Activated CD4-positive, alpha-beta T cell treated with anti-CD3 and anti-CD28 coated beads, Interleukin-2, amount 50 U/mL, for 24 hours (primary cell): ENCODE data around the gene NCAPD2.

ENCODE experiments used
- DNase-seq, 2 donors: peaks; one replicate each; pipeline ENCODE4 v3.0.0-alpha.2; 2020; ENCODE audit warnings: low read depth in 1 of 2, low spot score in 1 of 2

NCAPD2 gene

GRCh38 chr12:6493497-6494257, at the start of gene NCAPD2:
Gene NCAPD2 (plus strand): TSS chr12:6494102. CDS start chr12:6495099, 997 bp downstream.
- peak; percentile 75 to 92 for DNase-seq

DNA sequence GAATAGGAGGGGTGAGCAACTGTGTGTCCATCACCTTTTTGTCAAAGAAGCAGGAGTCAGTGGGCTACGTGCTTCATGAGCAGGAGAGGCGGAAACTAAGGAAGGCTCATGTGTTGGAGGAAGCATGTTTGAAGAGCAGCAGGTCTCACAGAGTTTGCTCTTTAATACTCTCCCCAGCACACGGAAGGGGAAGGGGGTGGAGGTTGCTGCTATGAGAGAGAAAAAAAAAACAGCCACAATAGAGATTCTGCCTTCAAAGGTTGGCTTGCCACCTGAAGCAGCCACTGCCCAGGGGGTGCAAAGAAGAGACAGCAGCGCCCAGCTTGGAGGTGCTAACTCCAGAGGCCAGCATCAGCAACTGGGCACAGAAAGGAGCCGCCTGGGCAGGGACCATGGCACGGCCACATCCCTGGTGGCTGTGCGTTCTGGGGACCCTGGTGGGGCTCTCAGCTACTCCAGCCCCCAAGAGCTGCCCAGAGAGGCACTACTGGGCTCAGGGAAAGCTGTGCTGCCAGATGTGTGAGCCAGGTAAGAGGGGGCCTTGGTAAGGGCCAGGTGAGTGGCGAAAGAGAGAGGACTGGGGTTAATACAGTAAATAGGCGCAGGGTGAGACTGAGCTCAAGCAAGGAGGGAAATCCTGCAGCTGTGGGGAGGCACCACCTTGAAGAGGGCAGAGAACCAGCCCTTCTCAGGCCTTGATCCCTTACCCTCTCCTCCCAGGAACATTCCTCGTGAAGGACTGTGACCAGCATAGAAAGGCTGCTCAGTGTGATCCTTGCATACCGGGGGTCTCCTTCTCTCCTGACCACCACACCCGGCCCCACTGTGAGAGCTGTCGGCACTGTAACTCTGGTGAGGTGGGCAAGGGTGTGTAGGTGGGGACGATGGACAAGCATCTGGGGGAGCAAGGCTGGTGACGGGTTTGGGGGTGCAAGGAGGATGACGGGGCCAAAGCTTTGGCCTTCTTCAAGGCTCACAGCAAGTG, 48.9 kb upstream of the NCAPD2 start, which contains the start of gene CD27:
CD27 (plus strand) TSS at position 252 of the 985 bp plus-strand sequence; CDS start at position 393, 141 bp downstream.
- no peak for DNase-seq

DNA sequence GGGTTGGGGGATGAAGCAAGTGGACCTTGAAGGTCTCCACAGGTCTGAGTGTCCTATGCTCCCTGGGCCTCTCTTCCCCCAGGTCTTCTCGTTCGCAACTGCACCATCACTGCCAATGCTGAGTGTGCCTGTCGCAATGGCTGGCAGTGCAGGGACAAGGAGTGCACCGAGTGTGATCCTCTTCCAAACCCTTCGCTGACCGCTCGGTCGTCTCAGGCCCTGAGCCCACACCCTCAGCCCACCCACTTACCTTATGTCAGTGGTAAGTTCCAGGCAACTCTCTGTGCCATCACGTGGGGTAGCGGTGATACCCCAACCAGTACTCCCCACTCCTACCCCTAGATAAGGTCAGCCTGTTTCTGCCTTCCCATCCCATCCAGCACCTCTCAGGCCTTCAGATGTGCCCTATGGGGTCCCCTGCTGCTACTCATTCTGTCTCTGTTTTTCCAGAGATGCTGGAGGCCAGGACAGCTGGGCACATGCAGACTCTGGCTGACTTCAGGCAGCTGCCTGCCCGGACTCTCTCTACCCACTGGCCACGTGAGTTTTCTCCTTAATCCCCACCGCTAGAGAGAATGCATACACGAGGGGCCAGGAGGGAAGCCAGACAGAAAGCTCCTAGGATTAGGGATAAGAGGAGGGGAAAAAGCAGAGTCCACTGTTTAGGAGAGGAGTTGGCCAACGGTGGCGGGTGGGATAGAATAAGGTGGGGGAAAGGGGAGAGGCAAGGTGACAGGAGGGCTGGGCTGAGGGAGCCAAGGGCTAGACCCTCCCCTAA, 43.6 kb upstream of the NCAPD2 start:
- DNase-seq = no peak

- DNase-seq = no peak
These were observed 43.0 kb upstream of the NCAPD2 start for GRCh38 chr12:6450869-6451347.

DNA sequence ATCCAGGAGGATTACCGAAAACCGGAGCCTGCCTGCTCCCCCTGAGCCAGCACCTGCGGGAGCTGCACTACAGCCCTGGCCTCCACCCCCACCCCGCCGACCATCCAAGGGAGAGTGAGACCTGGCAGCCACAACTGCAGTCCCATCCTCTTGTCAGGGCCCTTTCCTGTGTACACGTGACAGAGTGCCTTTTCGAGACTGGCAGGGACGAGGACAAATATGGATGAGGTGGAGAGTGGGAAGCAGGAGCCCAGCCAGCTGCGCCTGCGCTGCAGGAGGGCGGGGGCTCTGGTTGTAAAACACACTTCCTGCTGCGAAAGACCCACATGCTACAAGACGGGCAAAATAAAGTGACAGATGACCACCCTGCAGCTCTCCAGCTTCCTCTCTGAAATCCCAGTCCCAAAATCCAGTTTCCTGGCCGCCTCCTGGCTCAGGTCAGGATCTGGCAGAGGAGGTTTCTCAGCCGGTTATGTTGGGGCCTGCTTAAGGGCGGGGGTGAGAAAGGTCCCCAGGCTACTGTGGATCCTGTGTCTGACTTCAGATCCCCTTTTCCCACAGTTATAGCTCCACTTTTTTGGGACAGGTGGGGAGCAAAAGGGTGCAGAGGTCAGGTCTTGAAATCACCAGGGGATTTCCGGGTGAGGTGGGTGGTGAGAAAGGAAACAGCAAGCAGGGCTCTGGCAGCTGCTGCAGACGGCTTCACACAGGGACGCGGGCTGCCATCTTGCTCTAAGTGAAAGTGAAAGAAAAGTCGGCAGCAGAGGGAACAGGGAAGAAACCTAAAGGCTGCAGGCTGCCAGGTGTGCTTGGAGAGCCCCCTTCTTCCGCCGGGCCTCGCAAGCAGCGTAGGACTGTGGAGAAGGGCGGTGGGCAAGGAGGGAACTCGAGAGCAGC, 42.3 kb upstream of the NCAPD2 start, which contains the start of gene TAPBPL:
TAPBPL (plus strand) TSS at position 695 of the 897 bp plus-strand sequence. CDS start 207 bp downstream, outside the sequence.
- peak; percentile 56 to 81 for DNase-seq

- no peak for DNase-seq
These were observed 41.5 kb upstream of the NCAPD2 start for GRCh38 chr12:6452245-6452943.

GRCh38 chr12:6452944-6453630, 40.8 kb upstream of the NCAPD2 start:
- DNase-seq = no peak

GRCh38 chr12:6457220-6457945, 36.5 kb upstream of the NCAPD2 start:
- no peak for DNase-seq

DNA sequence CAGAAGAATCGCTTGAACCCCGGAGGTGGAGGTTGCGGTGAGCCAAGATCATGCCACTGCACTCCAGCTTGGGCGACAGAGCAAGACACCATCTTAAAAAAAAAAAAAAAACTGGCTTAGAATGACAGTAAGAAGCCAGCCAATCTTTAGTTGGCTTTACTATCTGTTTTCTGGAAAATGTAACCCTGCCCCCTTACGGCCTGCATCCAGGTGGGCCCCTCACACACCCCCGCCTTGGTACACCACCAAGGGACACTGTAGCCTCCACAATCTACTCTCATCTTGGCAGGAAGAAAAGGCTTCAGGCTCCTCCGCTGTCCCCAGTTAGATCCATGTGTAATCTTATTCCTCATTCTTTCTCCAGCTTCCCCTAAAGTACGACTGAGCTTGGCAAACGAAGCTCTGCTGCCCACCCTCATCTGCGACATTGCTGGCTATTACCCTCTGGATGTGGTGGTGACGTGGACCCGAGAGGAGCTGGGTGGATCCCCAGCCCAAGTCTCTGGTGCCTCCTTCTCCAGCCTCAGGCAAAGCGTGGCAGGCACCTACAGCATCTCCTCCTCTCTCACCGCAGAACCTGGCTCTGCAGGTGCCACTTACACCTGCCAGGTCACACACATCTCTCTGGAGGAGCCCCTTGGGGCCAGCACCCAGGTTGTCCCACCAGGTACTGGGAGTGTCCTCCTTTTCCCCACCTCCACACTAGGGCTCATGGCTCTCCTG, 35.5 kb upstream of the NCAPD2 start:
- DNase-seq = no peak

GRCh38 chr12:6459004-6459337, 34.9 kb upstream of the NCAPD2 start:
- DNase-seq = no peak

DNA sequence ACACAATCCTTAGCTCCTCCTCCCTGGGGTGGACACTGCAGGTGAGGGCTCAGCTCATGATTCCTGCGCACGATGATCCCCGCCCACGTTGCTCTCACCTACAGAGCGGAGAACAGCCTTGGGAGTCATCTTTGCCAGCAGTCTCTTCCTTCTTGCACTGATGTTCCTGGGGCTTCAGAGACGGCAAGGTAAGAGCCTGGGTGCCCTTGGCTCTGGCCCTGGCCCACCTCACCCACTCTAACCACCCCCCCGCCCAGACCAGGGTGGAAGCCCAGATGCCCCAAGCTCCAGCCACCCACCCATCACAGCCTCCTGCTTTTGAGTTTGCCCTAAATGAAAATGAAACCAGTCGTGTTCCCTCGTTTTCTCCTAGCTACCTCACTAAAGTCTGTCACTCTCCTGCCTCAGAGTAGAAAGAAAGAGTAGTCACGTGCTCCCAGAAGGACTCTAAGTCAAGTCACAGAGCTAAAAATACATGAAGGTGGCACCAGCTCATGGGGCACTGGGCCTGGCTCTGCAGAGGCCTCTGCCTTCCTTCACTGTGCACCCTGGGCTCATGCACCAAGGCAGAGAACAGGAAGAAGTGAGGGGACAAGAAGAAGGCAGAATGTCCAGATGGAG, 33.0 kb upstream of the NCAPD2 start:
- no peak for DNase-seq

GRCh38 chr12:6461401-6462233, 32.3 kb upstream of the NCAPD2 start:
- peak in 1 of 2 donors; percentile 78 for DNase-seq

GRCh38 chr12:6462234-6462995, 31.5 kb upstream of the NCAPD2 start:
- no peak for DNase-seq

DNA sequence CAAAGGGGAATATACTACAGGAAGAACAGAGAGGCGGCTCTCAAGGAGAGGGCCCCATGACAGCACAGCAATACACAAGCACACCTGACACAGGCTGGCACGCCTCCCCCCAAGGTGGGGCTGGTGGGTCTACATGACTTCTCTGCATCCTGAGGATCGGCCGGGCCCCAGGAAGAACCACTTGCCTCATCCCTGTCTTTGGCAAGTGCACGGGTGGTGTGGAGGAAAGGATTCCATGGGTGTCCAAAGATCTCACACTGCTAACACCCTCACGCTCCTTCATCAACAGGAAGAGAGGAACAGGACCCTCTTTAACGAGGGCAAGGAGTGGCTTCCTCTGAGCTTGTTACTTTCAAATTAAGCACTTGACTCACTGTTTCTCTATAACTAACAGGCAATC, 30.7 kb upstream of the NCAPD2 start:
- no peak for DNase-seq

GRCh38 chr12:6463858-6464257, 30.0 kb upstream of the NCAPD2 start:
- no peak for DNase-seq
